Thymus (tissue), 11 donors: Measurements from ENCODE around the gene GALNT2. TPM values are rescaled to one million over a fixed set of nuclear protein-coding genes. Genes with fewer than 3 reads are reported as not detected.

Source experiments
- DNase-seq, 9 donors: peaks; one replicate each; pipeline ENCODE4 v3.0.0-alpha.2; 2013; ENCODE audit warnings: low spot score in 9 of 9, low read depth in 6 of 9, missing footprints in 1 of 9
- H3K27ac ChIP-seq, 2 donors: one replicate each; pipeline ENCODE4 v1.5.1; 2013; ENCODE audit warnings: control low read depth in 1 of 2, low read depth in 1 of 2, low read length in 1 of 2, mild to moderate bottlenecking in 1 of 2, moderate library complexity in 1 of 2
- H3K27me3 ChIP-seq, 2 donors: one replicate each; pipeline ENCODE4 v1.5.1; 2013; ENCODE audit warnings: low read length in 1 of 2; ENCODE audit not compliant: control insufficient read depth in 2 of 2, insufficient read depth in 1 of 2
- H3K36me3 ChIP-seq, 2 donors: one replicate each; pipeline ENCODE4 v1.5.1; 2013; ENCODE audit warnings: low read length in 1 of 2, mild to moderate bottlenecking in 1 of 2, moderate library complexity in 1 of 2; ENCODE audit not compliant: control insufficient read depth in 2 of 2, insufficient read depth in 2 of 2
- H3K4me1 ChIP-seq, 2 donors: one replicate each; pipeline ENCODE4 v1.5.1; 2013; ENCODE audit warnings: low read length in 2 of 2; ENCODE audit not compliant: control insufficient read depth in 2 of 2, insufficient read depth in 2 of 2
- H3K4me3 ChIP-seq, 2 donors: one replicate each; pipeline ENCODE4 v1.5.1; 2013; ENCODE audit warnings: low read length in 2 of 2, control low read depth in 1 of 2, mild to moderate bottlenecking in 1 of 2
- H3K9me3 ChIP-seq, 2 donors: one replicate each; pipeline ENCODE4 v1.5.1; 2013; ENCODE audit warnings: low read length in 1 of 2, mild to moderate bottlenecking in 1 of 2; ENCODE audit not compliant: control insufficient read depth in 2 of 2, insufficient read depth in 1 of 2
- WGBS: extraction: QIAGEN DNeasy Blood & Tissue Kit; methylation state at CpG from one replicate; pipeline ENCODE4 v1.1.7; 2013; 5-methylcytosine and 5-hydroxymethylcytosine counted together
- polyA plus RNA-seq: library from polyadenylated mRNA; stranded (reverse); fragments of 200-250 nt; gene quantifications from one replicate; pipeline ENCODE4 v1.2.3, GENCODE V29; 2013
- total RNA-seq: library from RNA; stranded (reverse); fragments of 120-200 nt; gene quantifications from one replicate; pipeline ENCODE4 v1.2.4, GENCODE V29; 2013
- donor health status: healthy.

GALNT2 gene
- total and polyA plus RNA-seq, 2 donors = 33.9 to 42.5 TPM

DNA sequence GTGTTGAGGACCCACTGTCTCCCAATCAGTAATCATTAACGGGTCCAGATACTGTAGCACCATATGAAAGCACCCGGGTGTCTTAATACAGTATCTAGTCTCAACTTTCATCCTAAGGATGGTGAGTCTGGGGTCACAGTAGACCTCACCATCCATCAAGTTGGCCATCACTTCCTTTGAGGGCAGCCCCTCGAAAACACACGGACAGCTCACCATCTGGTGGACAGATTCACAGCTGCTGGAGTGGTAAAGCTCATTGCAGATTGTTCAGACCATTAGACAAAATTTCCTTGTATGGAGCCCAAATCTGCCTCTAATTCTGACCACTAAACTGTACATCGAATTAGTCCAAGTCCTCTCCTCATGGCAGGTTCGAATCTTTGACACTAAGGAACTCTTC lies 236.0 kb downstream of the GALNT2 start:
- Histone ChIP-seq H3K27me3 (no peaks in the 10 kb centered on the region), H3K4me1 (peaks cover 0 to 29% of the 10 kb centered on the region in 2 donors), H3K9me3 (no peaks in the 10 kb centered on the region), H3K4me3 (no peak overlapping the region), H3K27ac (no peak overlapping the region), H3K36me3 (no peaks in the 10 kb centered on the region)
- 91% methylated on average over 6 of the region's 6 CpGs for WGBS
- DNase-seq = no peak

DNA sequence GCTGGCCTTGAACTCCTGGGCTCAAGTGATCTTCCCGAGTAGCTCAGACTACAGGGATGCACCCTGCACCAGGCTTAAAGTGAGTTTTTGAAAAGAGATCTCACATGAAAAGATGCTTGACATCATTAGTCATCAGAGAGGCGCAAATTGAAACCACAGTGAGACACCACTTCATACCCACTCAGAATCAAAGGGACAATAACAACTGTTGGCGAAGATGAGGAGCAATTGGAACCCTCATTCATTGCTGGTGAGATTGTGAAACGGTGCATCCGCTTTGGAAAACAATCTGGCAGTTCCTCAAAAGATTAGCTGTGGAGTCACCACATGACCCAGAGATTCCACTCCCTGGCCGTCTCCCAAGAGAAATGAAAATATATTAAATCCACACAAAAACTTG lies 236.8 kb downstream of the GALNT2 start:
- no peaks in the 10 kb centered on the region for H3K36me3 ChIP-seq
- peak in 1 of 9 donors; percentile 20 for DNase-seq
- H3K9me3 ChIP-seq = no peaks in the 10 kb centered on the region
- 57% methylated on average over 6 of the region's 6 CpGs for WGBS
- H3K27me3 ChIP-seq = no peaks in the 10 kb centered on the region
- H3K4me3 ChIP-seq = no peak overlapping the region
- H3K27ac ChIP-seq = no peak overlapping the region
- H3K4me1 ChIP-seq = peaks cover 0 to 29% of the 10 kb centered on the region in 2 donors

DNA sequence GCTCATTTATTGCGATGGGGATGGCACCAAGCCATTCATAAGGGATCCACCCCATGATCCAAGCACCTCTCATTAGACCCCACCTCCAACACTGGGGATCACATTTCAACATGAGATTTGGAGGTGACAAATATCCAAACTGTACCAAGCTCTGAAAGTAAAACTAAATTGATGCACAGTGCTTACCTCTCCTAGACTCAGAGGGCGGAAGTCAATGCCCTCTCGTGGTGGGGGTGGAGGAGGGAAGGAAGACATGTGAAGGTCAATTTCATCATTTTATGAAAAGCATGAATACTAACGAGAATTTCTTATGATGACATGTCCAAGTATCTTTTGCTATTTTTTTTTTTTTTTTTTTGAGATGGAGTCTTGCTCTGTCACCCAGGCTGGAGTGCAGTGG lies 239.1 kb downstream of the GALNT2 start:
- 81% methylated on average over 4 of the region's 4 CpGs for WGBS
- H3K27ac ChIP-seq = no peak overlapping the region
- no peak overlapping the region for H3K4me3 ChIP-seq
- H3K27me3 ChIP-seq = no peaks in the 10 kb centered on the region
- peaks cover 0 to 19% of the 10 kb centered on the region in 2 donors for H3K4me1 ChIP-seq
- no peaks in the 10 kb centered on the region for H3K9me3 ChIP-seq
- no peaks in the 10 kb centered on the region for H3K36me3 ChIP-seq
- no peak for DNase-seq

DNA sequence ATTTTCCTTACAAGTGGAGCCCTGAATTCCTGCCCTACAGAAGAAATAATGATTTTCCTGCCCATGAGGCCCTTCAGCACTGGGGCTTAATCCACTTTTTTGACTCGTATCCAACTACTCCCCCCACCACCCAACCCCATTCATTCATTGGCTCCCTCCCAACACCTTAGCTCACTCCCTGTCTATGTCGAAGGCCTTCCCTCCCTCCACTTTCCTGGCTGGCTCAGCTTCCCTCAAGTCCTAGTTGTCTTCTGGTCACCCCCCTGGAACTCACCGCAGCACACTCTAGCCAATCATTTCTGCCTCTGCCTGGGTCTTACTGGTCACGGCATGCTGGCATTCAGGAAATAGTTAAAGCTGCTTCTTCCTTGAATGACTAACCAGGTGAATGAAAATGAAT lies 240.2 kb downstream of the GALNT2 start:
- H3K4me3 ChIP-seq = no peak overlapping the region
- DNase-seq = no peak
- no peak overlapping the region for H3K27ac ChIP-seq
- no peaks in the 10 kb centered on the region for H3K9me3 ChIP-seq
- no peaks in the 10 kb centered on the region for H3K27me3 ChIP-seq
- no peaks in the 10 kb centered on the region for H3K36me3 ChIP-seq
- WGBS = 94% methylated on average over 4 of the region's 4 CpGs
- peaks cover 0 to 15% of the 10 kb centered on the region in 2 donors for H3K4me1 ChIP-seq

DNA sequence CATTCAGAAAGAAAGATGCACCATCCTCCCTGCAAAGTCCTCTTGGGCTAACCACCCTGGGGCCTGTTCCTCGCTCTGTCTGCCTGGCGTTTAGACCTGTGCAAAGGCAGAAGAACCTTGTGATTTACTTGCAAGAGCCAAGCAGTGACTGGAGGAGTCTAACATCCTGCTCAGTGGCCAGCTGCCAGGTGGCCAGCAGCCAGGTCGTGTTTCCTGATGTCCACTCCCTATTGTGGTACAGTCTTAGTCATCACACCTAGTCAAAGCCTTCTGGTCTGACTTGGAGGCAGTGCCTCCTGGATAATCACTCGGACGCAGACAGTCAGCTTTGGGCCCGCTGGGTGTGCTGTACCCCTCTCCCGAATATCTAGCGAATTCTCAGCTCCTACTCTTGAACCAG lies 241.0 kb downstream of the GALNT2 start:
- peaks cover 0 to 15% of the 10 kb centered on the region in 2 donors for H3K4me1 ChIP-seq
- DNase-seq = no peak
- H3K9me3 ChIP-seq = no peaks in the 10 kb centered on the region
- 95% methylated on average over 8 of the region's 8 CpGs for WGBS
- H3K27ac ChIP-seq = no peak overlapping the region
- H3K27me3 ChIP-seq = no peaks in the 10 kb centered on the region
- no peaks in the 10 kb centered on the region for H3K36me3 ChIP-seq
- no peak overlapping the region for H3K4me3 ChIP-seq

DNA sequence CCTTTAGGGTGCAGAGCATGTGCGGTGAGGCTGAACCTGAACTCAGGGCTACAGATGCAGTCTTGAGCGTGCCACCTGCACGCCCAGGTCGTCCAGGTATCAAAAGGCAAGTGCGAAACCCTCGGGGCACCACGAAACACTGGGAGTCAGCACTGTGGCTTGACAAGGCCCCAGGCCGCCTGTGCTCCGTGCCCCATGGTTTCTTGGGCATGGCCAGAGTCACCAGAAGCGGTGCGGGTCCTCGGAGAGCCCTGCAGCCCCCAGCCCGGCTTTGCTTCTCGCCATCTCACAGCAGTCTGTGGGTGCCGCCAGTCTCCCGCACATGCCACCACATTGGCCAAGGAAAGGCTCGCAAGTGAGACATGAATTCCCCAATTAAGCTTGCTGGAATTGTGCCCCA lies 241.8 kb downstream of the GALNT2 start:
- Histone ChIP-seq H3K27ac (no peak overlapping the region), H3K27me3 (no peaks in the 10 kb centered on the region), H3K36me3 (no peaks in the 10 kb centered on the region), H3K4me1 (peaks cover 0 to 10% of the 10 kb centered on the region in 2 donors), H3K4me3 (no peak overlapping the region), H3K9me3 (no peaks in the 10 kb centered on the region)
- WGBS = 98% methylated on average over 17 of the region's 17 CpGs
- no peak for DNase-seq

DNA sequence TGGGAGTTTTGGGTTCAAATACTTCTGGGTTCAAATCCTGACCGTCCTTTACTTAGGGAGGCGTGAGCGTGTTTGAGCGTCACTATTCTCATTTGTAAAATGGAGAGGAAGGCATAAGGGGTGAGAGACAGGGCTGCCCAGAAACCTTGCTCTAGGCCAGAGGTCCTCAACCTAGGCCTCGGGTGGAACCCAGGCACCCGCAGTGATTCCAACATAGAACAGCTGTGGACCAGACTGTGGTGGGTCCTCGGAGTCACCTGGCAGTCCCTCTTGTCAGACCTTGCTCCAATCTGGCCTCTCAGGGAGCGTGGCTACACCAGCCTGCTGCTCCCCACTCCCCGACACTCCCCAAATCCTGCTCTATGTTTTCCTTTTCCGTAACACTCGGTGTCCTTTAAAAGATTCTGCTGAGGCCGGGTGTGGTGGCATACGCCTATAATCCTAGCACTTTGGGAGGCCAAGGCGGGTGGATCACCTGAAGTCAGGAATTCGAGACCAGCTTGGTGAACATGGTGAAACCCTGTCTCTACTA lies 242.7 kb downstream of the GALNT2 start:
- no peak for DNase-seq

DNA sequence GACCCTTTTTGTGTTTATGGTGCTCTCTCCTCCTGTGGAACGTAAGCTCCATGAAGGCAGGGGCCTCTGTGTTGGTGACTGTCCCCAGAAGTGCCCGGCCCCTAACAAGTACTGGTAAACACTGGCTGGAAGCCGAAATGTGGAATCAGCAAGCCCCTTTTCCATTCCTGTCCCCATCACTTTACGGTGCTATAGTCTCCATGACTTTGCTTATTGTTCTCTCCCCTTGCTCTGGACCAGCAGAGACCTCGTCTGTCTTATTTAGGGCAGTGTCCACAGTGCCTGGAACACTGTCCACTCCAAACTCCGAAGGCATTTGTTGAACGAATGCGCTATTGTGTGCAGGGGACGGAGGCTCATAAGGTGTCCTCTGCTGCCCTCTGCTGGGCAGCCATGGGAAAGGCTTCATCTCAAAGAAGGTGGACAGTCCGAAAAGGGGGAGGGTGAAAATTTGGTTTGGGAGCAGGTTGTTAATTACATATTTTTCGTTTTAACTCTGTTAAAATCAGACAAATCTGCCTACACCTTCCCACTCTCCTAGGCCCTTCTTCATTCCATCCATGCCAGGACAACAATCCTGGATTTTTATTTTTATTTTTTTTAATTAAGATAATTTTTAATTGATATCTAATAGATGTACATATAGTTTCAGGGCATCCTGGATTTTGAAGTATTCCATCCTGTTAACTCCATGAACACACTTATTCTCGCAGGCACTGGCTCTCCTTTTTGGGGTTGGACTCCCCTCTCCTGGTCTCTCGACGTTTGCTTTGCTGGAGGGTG lies 243.5 kb downstream of the GALNT2 start:
- 41% methylated on average over 14 of the region's 14 CpGs for WGBS

More for the DNA sequence above, 242.7 kb downstream of the GALNT2 start:
- no peak overlapping the region for H3K4me3 ChIP-seq
- no peaks in the 10 kb centered on the region for H3K36me3 ChIP-seq
- H3K9me3 ChIP-seq = no peaks in the 10 kb centered on the region
- H3K27ac ChIP-seq = no peak overlapping the region
- WGBS = 98% methylated on average over 15 of the region's 15 CpGs
- H3K27me3 ChIP-seq = no peaks in the 10 kb centered on the region
- peaks cover 0 to 12% of the 10 kb centered on the region in 2 donors for H3K4me1 ChIP-seq

DNA sequence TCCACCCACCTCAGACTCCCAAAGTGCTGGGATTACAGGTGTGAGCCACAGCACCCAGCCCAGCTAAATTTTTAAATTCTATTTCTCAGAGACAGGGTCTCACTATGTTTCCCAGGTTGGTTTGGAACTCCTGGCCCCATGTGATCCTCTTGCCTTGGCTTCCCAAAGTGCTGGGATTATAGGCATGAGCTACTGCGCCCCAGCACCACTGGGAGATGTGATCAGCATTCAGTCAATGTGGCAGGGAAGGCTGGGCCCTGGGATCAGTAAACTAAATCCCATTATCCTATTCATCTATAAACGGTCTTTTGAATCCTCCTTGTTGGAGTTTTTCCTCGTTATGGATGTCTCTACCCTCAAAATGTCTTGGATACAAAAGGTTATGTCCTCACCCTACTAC lies 245.6 kb downstream of the GALNT2 start:
- WGBS = 92% methylated on average over 3 of the region's 3 CpGs
- no peaks in the 10 kb centered on the region for H3K9me3 ChIP-seq
- no peaks in the 10 kb centered on the region for H3K36me3 ChIP-seq
- DNase-seq = no peak
- H3K4me3 ChIP-seq = no peak overlapping the region
- H3K27ac ChIP-seq = no peak overlapping the region
- H3K27me3 ChIP-seq = no peaks in the 10 kb centered on the region
- peaks cover 0 to 12% of the 10 kb centered on the region in 2 donors for H3K4me1 ChIP-seq

More for the DNA sequence above, 243.5 kb downstream of the GALNT2 start:
- Histone ChIP-seq H3K4me3 (no peak overlapping the region), H3K27ac (no peak overlapping the region), H3K27me3 (no peaks in the 10 kb centered on the region), H3K9me3 (no peaks in the 10 kb centered on the region), H3K4me1 (peaks cover 0 to 12% of the 10 kb centered on the region in 2 donors), H3K36me3 (no peaks in the 10 kb centered on the region)
- peak; percentile 39 to 87 (median 65) for DNase-seq
